Measurements from ENCODE around the gene PRR33. TPM values are rescaled to one million over a fixed set of nuclear protein-coding genes. Genes with fewer than 3 reads are reported as not detected.

PRR33 gene
- total RNA-seq, 2 donors from 2014 or later: not detected

GRCh38 chr11:1842149-1843097, 49.3 kb downstream of the PRR33 start:
- ATAC-seq: peak; percentile 93

GRCh38 chr11:1841511-1842148, 50.1 kb downstream of the PRR33 start:
- no peak for ATAC-seq
- H3K27me3 ChIP-seq: no peaks in the 10 kb centered on the region
- intact Hi-C loops (cut with DNase I): no loop called here
- H3K4me3 ChIP-seq: no peak overlapping the region
- no peaks in the 10 kb centered on the region for H3K36me3 ChIP-seq (replicated peaks in 1 of 2; ENCODE audit: insufficient read depth in 1 of 2, low read depth in 2 of 2)
- DNase-seq: peak in 1 of 4 donors; percentile 23
- H3K27ac ChIP-seq: peak overlapping the region; percentile 94 to 98 (median 96)
- no peaks in the 10 kb centered on the region for H3K9me3 ChIP-seq
- peaks cover 85% of the 10 kb centered on the region for H3K4me1 ChIP-seq
- 89 to 98% methylated on average over 6 to 19 of the region's 19 CpGs for WGBS, 2 donors
- TF ChIP-seq CTCF (IDR thresholded peaks at IDR 0.05): no peak
- no peak for TF ChIP-seq POLR2A (IDR thresholded peaks at IDR 0.05)

More at GRCh38 chr11:1842149-1843097, 49.3 kb downstream of the PRR33 start:
- Histone ChIP-seq H3K27me3 (no peaks in the 10 kb centered on the region), H3K9me3 (no peaks in the 10 kb centered on the region), H3K4me3 (no peak overlapping the region), H3K4me1 (peaks cover 83% of the 10 kb centered on the region), H3K27ac (peak overlapping the region; percentile 94 to 98 (median 96)), H3K36me3 (replicated peaks in 1 of 2; ENCODE audit: insufficient read depth in 1 of 2, low read depth in 2 of 2) (no peaks in the 10 kb centered on the region)
- peak; percentile 29 to 72 (median 68) for TF ChIP-seq POLR2A (IDR thresholded peaks at IDR 0.05)
- TF ChIP-seq CTCF (IDR thresholded peaks at IDR 0.05): no peak
- WGBS, 2 donors: 8 to 24% methylated on average over 6 to 29 of the region's 29 CpGs
- intact Hi-C loops (cut with DNase I): no loop called here
- DNase-seq: peak; percentile 97 to 98 (median 98)

GRCh38 chr11:1840780-1841480, 50.8 kb downstream of the PRR33 start:
- intact Hi-C loops (cut with DNase I): no loop called here
- Histone ChIP-seq H3K27ac (peak overlapping the region; percentile 94 to 98 (median 96)), H3K27me3 (no peaks in the 10 kb centered on the region), H3K4me3 (no peak overlapping the region), H3K9me3 (no peaks in the 10 kb centered on the region), H3K36me3 (replicated peaks in 1 of 2; ENCODE audit: insufficient read depth in 1 of 2, low read depth in 2 of 2) (no peaks in the 10 kb centered on the region), H3K4me1 (peaks cover 79% of the 10 kb centered on the region)
- no peak for TF ChIP-seq POLR2A (IDR thresholded peaks at IDR 0.05)
- ATAC-seq: no peak
- no peak for DNase-seq
- WGBS, 2 donors: 77 to 93% methylated on average over 28 to 37 of the region's 37 CpGs

GRCh38 chr11:1839924-1840779, 51.5 kb downstream of the PRR33 start:
- H3K27me3 ChIP-seq: no peaks in the 10 kb centered on the region
- peak overlapping the region in 3 of 4 donors; percentile 94 to 98 (median 96) for H3K27ac ChIP-seq
- no peak overlapping the region for H3K4me3 ChIP-seq
- intact Hi-C loops (cut with DNase I): no loop called here
- DNase-seq (peak in 2 of 4 donors; percentile 31 to 69), ATAC-seq (no peak)
- no peaks in the 10 kb centered on the region for H3K9me3 ChIP-seq
- WGBS, 2 donors: 76 to 98% methylated on average over 10 to 23 of the region's 26 CpGs
- no peaks in the 10 kb centered on the region for H3K36me3 ChIP-seq (replicated peaks in 1 of 2; ENCODE audit: insufficient read depth in 1 of 2, low read depth in 2 of 2)
- peaks cover 79% of the 10 kb centered on the region for H3K4me1 ChIP-seq
- no peak for TF ChIP-seq CTCF (IDR thresholded peaks at IDR 0.05)
- no peak for TF ChIP-seq POLR2A (IDR thresholded peaks at IDR 0.05)
